Measurements from ENCODE around the gene ENTPD6.

- TF ChIP-seq POLR2A (IDR thresholded peaks at IDR 0.05) (no peak), CTCF (IDR thresholded peaks at IDR 0.05) (no peak), POLR2AphosphoS5 (IDR thresholded peaks at IDR 0.05) (no peak)
Measured at GRCh38 chr20:25218109-25218486, 22.6 kb downstream of the ENTPD6 start.

Measured in prostate gland (tissue), 2 donors.